Endothelial cell of umbilical vein (primary cell): ENCODE results near the gene MISP3.

ENCODE experiments used
- CTCF ChIP-seq, 2 donors: IDR thresholded peaks; 1 replicate in 1 of 2; 2 replicates in 1 of 2; pipeline ENCODE4 v1.5.1; 2011; ENCODE audit warnings: low read length in 2 of 2, mild to moderate bottlenecking in 2 of 2, moderate library complexity in 2 of 2, control low read depth in 1 of 2, inconsistent platforms in 1 of 2, low read depth in 1 of 2; ENCODE audit not compliant: insufficient read depth in 1 of 2; ENCODE audit errors: extremely low read depth in 1 of 2
- EZH2 ChIP-seq: IDR thresholded peaks from 2 replicates; pipeline ENCODE4 v1.6.1; 2012; ENCODE audit warnings: borderline replicate concordance, low read depth, mild to moderate bottlenecking, moderate library complexity, low read length, inconsistent platforms; ENCODE audit not compliant: severe bottlenecking
- FOS ChIP-seq: IDR thresholded peaks from 2 replicates; pipeline ENCODE4 v1.6.1; 2011; ENCODE audit warnings: mild to moderate bottlenecking, low read length, moderate library complexity, borderline replicate concordance; ENCODE audit not compliant: insufficient read depth
- GATA2 ChIP-seq: IDR thresholded peaks from 2 replicates; pipeline ENCODE4 v1.7.0; 2011; ENCODE audit warnings: low read depth, mild to moderate bottlenecking, moderate library complexity, mixed read lengths, low read length; ENCODE audit not compliant: insufficient read length, insufficient read depth
- JUN ChIP-seq: IDR thresholded peaks from 2 replicates; pipeline ENCODE4 v1.6.1; 2011; ENCODE audit warnings: borderline replicate concordance, low read depth; ENCODE audit not compliant: insufficient read length, insufficient read depth
- MAX ChIP-seq: IDR thresholded peaks from 2 replicates; pipeline ENCODE4 v1.6.1; 2011; ENCODE audit not compliant: insufficient read depth, insufficient read length
- MYC ChIP-seq: IDR thresholded peaks from one replicate; pipeline ENCODE4 v1.6.1; 2011; ENCODE audit warnings: mild to moderate bottlenecking, low read depth, low read length
- POLR2A ChIP-seq: IDR thresholded peaks from 2 replicates; pipeline ENCODE4 v1.6.1; 2012; ENCODE audit warnings: low read depth, mild to moderate bottlenecking, control low read depth, low read length
- POLR2AphosphoS5 ChIP-seq: IDR thresholded peaks from 2 replicates; pipeline ENCODE4 v1.6.1; 2012; ENCODE audit warnings: low read depth, mild to moderate bottlenecking, control low read depth, low read length, moderate library complexity; ENCODE audit not compliant: insufficient read depth

- TF ChIP-seq CTCF (IDR thresholded peaks at IDR 0.05; ENCODE audit: extremely low read depth in 1 of 2, insufficient read depth in 1 of 2, low read depth in 1 of 2, low read length in 2 of 2) = no peak
- TF ChIP-seq POLR2AphosphoS5 = no peak
- no peak for TF ChIP-seq EZH2
- no peak for TF ChIP-seq MYC
- TF ChIP-seq POLR2A = no peak
- TF ChIP-seq JUN = no peak
- no peak for TF ChIP-seq GATA2
- TF ChIP-seq FOS = no peak
- TF ChIP-seq MAX = no peak
Observed at GRCh38 chr19:14058182-14059092, 14.1 kb upstream of the MISP3 start.
